ENCODE results near the gene CTNNA2.
"Not testable (repeated sequence)": the region's sequence is repeated elsewhere in the genome, so short reads cannot be mapped to it uniquely, and the experiment has no call there.

CTNNA2 gene

DNA sequence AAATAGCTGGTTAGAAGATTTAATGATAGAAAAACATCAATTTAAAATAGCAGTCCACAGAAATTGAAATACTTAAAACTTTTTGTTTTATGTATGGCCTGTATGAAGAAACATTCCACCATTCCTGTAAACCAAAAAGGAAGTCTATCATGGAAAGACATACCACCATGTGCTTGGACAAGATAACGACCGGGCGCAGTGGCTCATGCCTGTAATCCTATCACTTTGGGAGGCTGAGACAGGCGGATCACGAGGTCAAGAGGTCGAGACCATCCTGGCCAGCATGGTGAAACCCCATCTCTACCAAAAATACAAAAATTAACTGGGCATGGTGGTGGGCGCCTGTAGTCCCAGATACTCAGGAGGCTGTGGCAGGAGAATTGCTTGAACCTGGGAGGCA is 519.8 kb downstream of the CTNNA2 start:
- DNase-seq (ENCODE audit: low read depth) = not testable (repeated sequence)

DNA sequence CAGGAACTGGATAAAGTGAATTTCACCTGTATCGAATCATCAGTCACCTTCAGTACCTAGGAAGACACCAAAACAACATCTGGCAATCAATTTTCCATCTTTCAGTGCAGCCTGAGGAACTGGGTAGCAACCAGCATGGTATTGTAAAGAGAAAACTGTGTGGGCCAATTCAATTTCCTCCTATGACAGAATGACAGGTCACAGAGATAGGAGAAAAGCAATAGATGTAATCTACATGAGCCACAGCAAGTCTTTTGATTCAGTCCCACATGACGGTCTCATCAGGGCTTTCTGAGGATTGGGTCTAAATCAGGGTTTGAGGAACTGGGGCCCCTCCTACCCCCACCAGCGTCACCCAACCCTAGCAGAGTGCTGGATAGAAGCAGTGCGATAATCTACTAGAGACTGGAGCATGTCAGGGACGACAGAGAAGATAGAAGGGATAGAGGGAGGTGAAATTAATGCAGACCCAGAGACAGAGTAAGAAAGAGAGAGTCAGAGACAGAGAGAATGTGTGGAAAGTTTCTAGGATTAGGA is 523.0 kb downstream of the CTNNA2 start:
- no peak for DNase-seq (ENCODE audit: low read depth)

DNA sequence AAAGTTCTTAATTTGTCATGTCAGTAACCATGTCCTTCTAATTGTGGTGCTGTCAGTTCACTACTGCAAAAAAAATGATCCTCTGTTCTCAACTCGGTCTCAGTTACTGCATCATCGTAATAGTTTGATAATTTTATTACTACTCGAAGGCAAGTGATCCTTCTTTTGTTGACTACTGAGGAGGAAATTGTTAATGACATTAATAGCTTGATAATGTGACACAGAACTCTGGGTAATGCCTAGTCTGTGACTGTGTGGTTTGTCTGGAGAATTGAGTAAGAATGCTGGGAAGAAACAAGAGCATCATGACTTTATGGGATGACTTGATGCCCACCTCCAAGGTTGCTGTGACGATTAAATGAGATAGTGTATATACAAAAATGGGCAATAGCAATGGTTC is 524.5 kb downstream of the CTNNA2 start:
- no peak for DNase-seq (ENCODE audit: low read depth)

DNA sequence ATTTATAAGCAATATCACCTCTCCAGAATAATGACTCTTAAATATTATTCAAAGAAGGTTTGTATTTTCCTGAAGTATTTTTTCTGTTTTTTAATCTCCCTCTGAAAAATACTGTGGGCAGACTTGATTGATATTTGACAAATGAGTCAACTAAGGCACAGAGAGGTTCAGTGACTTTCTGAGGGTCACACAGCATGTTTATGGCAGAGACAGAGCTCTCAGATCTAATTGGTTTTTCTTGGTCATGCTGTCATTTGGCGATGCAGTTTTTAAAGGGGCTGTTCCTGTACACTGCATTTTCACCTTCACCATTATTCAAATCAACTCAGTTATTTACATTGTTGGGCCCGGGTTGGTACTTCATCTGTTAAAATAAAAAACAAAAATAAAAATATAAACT is 527.4 kb downstream of the CTNNA2 start:
- DNase-seq (ENCODE audit: low read depth) = no peak

DNA sequence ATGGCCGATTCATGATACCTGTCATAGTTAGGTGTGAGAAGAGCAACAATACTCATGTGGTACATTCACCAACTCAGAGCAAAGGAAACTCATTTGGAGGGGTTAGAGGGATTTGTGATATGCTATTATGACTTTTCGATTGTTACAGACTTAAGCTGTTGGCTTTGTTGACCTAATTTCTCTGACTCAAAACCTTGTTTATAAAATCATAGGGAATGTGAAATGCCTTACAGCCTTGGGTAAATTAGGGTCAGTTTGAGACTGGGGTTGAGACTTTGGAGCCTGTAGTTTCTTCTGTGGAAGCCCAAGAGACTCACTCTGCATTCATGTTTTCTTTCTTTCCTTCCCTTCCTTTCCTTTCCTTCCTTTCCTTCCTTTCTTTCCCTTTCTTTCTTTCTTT is 529.8 kb downstream of the CTNNA2 start:
- DNase-seq (ENCODE audit: low read depth) = no peak

DNA sequence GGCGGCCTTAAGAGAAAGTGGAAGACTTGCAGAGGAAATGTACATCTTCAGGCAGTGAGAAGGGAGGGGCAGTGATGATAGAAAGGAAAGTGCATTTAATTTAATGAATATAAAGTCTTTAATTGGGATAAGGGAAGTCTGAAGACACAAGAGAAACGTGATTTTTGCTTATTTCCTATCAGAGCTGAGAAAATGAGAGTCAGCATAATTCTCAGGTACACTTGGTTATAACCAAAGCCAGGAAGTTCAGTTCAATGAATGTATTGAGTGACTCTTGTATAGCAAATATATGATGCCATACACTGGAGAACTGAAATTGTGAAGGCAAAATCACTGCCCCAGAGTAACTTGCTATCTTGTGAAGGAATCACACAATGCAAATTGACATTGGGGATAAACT is 535.4 kb downstream of the CTNNA2 start:
- DNase-seq (ENCODE audit: low read depth) = no peak

DNA sequence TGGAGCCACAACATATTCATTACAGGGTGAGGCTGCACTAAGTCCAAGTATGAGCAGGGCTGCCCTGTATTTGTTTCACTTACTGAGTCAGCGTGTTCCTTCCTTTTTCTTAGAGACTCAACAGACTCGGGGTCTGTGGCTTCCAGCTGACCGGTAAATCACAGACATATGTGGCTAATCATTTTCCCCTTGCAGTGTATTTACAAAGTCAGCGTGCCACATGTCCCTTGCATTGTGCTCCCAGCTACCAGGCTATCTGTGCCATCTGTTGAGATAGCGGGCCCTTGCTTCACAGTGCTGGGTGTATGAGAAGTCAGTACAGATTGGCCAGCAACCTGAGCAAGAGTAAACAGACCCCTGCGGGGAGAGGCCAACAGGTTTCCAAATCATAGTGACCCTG is 537.4 kb downstream of the CTNNA2 start:
- no peak for DNase-seq (ENCODE audit: low read depth)

DNA sequence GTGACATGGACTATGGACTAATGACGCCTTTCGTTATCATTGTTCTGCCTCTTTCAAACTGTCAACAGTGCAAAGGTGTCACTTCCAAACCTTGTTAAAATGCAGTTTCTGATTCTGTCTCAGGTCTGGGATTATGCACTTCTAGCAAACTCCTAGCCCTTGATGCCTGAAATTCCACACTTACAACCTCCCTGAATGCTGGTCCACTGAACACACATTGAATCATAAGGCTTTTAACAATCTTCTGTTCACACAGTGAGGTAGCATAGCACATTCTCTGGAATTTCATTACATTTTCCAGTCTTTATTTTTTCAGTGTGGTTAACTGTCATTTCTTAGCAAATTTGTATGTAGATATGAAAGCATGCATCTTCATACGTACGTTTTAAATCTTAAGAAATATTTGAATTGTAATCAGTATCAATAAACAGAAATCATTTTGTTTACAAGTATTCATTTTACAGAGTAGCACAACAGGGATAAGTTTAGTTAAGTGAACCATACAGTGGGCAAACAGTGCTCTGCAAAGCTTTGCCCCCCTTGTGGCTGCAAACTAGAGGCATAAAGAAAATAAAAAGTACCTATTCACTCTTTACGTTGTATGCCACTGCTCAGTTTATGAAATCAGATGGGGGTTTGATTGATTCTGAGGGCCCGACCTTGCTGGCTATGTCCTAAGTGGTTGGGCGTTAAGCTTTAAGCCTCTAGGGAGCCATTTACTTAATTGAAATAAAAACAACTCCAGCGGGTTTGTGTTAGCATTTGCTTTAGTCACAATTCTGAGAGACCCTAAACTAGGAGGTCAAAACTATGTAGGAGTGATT is 540.9 kb downstream of the CTNNA2 start:
- no peak for DNase-seq (ENCODE audit: low read depth)

DNA sequence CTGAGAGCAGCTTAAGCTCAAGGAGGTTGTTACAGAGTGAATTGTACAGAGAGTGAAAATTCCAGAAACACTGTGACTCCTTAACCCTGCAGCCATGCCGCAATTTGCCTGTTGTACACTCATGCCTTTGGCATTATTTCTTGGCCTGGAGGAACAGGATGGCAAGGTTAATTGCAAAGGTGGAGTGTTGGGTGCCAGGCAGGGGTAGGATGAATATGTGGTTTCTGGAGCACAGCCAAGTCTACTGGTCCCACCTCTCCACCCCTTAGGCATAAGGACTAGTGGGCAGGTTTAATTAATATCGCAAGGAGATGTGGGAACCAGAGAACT is 541.5 kb downstream of the CTNNA2 start:
- DNase-seq (ENCODE audit: low read depth) = no peak

DNA sequence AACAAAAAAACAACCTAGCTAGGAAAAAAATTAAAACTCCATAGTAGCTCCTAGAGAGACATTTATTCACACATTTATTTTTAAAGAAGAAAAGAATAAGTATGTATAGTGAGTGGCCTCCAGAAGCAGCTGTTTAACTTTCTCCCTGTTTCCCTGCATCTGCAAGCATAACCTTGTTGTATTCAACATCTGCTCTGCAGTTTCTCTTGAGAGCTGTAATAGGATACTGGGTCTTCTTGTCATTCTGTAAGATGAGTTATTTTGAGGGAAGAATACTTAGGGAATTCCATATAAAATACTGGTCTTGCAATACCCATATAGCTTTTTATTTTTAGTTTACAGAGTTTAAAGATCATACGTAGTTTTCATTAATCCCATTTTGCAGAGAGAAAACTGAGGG is 545.1 kb downstream of the CTNNA2 start:
- DNase-seq (ENCODE audit: low read depth) = no peak

DNA sequence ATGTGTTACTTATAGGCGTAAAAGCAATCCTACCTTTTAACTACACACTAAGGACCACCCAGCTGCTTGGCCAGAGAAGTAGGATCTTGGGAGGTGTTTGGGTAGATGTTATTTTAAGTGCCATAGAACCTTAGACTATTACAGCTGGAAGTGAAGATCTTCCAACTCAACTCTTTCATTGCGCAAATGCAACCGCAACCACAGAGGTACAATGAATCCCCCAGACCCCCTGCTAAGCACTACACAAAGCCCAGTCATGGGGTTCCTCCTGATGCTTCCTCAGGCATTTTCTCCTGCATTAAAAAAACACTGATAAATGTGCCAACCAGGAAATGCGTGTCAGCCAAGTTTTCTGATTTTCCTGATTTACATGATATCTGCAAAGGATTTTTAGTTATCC is 545.7 kb downstream of the CTNNA2 start:
- DNase-seq (ENCODE audit: low read depth) = no peak

DNA sequence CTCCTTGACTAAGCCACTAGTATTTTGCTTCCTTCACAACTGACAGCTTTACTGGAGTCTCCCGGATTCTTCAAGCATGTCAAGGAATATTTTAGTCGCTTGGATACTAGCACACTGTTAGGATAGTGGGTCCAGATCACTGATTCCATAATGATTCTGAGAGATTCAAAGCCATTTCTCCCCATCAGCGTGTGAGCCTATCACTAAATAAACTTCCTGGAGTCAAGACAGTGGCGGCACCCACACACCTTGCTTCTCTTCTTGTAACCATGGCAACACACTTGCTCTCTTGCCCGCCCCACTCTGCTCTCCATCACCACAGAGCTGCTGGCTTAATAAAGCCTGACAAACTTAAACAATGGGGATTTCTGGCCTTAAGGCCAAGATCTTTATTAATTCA is 546.6 kb downstream of the CTNNA2 start:
- DNase-seq (ENCODE audit: low read depth) = no peak

DNA sequence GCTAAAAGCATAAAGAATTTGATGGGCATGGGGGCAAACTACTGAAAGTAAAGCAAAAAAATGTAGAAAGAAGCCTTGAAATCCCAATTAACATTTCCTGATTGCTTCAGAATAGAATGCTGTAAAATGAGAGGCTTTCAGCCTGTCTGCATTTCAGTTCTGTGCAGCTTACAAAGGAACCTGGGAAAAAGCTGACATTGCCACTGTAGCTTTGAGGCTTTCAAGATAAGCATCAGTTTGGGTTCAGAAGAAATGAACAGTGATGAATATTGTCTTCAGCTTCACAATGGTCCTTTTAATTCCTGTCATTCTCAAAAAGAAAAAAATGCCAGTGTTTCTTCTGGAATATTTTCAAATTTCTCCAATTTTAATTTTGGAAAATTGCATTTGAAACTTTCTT is 549.0 kb downstream of the CTNNA2 start:
- no peak for DNase-seq (ENCODE audit: low read depth)

DNA sequence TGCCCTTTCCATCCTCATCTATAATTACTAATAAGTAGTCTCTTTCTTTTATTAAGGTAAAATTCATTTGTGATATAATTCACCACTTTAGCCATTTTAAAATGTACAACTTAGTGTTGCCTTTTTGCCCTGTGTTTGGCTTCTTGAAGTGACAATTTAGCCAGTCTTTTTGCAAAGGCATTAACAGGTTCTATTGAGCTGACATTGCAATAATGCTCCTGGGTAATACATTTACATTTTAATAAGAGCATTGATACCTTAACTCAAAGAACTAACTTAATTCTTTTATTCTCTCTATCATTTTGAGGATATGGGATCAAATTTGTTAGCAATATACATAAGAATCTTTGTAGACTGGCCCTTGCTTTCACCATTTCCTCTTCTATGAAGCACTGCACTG is 549.4 kb downstream of the CTNNA2 start:
- no peak for DNase-seq (ENCODE audit: low read depth)

DNA sequence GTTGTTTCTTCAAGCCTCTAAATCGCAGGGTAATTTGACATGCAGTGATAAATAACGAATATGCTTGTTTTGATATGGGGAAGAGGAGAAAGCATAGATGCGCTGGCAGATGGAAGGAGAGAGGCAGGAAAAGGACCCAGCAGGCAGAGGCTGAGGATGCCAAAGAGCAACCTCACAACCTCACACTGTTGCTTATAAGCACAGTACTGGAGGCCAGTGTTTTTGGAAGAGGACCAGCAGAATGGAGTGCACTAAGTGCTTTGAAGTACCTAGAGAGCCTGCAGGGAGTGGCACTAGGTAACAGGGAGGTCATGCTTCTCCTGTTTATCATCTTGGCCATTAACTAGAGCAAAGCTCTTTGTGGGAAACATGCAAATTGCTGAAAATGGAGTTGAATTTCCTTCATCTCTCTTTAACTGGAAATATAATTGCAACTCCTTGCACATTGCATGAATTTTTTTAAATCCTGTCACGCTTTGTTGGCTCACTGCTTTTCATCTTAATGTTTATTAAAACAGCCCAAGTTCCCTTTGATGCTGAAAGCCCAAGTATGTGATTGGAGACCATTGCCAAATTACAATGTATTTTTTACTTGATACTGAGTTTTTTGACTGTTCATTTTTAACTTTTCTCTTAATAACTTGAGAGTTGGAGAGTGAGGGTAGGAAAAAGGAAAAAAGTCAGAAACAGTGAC is 555.3 kb downstream of the CTNNA2 start:
- no peak for DNase-seq (ENCODE audit: low read depth)

DNA sequence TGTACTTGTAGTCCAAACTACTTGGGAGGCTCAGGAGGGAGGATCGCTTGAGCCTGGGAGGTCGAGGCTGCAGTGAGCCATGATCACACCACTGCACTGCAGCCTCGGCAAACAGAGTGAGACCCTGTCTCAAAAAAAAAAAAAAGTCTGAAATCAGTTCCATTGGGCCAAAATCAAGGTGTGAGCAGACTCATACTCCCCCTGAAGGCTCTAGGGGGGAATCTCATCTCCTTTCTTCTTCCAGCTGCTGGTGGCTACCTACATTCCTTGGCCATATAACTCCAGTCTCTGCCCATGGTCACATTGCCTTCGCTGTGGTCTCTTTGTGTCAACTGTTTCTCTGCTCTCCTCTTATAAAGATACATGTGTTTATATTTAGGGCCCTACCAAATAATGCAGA is 557.7 kb downstream of the CTNNA2 start:
- no peak for DNase-seq (ENCODE audit: low read depth)

DNA sequence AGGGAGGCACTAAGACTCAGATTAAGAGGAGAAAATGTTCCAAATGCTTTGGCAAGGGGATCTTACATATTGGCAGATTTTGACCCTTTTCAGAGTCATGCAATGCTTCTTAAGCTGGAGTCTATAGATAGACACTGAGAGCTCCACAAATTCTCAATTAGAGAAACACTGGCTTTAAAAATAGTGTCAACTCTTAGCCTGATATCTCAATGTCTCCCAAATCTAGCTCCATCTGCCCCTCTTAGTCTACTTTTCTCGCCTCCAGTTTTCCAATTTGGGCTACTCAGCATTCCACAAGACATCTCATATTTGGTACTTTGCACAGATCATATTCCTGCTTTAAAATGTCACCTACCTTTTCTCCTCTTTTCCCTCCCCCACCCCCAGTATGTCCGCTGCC is 559.1 kb downstream of the CTNNA2 start:
- DNase-seq (ENCODE audit: low read depth) = no peak

DNA sequence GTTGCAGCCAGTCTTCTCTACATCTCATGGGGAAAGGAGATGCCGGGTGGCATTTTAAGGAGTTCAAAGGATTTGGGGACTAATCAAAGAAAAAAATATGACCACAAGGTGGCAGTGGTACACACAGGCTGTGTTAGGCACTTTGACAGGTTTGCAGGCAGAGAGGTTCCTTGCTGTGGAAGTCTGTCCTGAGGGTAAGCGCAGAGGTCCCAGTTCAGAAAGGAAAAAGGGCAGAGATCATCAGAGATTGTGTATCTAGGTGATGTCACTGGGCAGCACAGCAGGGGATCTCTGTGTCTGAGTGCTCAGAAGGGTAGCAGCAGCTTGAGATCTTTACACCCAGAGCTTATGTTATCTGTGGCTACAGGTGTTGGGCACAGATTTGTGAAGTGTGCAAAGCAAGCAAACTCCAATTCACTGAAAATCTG is 560.3 kb downstream of the CTNNA2 start:
- peak; percentile 1 for DNase-seq (ENCODE audit: low read depth)

DNA sequence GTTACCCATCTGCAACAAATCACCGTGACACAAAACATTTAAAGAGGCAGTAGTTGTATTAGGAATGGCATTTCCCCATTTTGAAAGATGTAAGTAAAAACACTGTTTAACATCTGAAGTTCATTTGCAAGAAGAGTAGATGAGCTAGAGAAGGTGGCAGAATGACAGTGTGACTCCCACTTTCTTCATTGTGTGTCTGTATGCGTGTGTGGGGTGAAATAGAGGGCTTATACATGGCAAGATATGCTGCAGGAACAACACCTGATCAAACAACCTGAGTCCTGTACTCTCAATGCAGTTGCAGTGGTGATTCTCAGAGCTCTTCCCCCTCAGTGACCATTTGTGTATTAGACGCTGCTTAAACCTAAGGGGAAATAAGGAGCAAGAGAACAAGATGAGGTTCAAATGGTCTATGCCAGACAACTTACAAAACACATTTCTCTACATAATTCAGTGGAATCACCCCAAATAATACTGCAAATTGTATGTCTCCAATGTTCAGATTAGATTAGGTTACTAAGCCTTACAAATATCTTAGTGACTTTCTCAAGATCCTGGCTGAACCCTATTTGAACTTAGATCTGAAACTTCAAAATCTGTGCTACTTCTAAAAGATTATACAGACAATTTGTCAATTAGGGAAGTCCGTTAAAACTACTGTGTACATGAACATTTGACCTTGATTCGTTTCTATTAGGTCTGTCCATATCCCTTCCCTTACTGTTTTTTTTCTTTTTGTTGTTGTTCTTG is 561.6 kb downstream of the CTNNA2 start:
- no peak for DNase-seq (ENCODE audit: low read depth)

DNA sequence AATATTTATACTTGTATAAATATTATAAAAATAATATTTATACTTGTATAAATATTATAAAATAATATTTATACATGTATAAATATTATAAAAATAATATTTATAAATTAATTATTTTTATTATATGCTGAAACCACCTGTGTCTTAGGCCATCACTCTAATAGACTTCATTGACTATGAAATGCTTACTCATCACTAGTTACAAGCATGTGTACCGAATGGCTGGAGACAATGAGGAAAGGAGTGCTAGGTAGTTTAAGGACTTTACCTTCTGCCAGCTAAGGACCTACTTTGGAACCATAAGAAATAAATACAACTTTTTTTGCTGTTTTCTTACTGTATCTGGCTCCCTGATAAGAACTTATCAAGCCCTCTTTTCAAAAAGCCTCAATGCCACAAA is 562.9 kb downstream of the CTNNA2 start:
- no peak for DNase-seq (ENCODE audit: low read depth)

DNA sequence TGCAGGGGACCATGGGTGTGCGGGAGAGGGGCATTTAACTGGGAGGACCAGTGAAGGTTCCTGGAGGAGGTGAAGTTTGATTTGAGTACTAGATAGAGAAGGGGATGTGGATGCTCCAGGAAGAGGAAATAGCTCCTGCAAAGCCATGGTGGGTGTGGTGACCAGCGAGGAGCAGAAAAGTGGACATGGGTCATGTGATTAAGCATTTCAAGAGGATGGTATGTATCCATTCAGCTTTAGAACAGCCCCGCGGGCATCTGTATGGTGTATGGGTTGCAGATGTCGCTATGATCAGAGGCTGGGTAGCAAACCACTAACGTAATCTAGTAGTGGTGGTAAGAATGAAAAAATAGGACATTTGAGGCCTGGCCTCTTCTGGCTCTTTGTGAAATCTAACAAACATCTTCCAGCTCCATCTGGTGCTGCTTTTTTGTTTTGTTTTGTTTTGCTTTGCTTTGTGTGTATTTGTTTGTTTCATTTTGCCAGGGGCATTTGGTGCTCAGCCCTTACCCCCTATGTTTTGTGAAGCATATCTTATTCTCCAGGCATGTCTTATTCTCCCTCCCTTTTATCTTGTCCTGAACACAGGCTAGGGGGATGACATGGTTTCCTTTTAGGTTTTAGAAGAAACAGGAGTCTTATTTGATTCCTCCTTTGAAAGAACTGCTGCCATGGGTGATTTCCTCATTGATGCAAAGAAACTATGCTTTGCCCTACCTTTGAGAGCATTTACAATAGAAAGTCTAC is 565.6 kb downstream of the CTNNA2 start:
- no peak for DNase-seq (ENCODE audit: low read depth)

DNA sequence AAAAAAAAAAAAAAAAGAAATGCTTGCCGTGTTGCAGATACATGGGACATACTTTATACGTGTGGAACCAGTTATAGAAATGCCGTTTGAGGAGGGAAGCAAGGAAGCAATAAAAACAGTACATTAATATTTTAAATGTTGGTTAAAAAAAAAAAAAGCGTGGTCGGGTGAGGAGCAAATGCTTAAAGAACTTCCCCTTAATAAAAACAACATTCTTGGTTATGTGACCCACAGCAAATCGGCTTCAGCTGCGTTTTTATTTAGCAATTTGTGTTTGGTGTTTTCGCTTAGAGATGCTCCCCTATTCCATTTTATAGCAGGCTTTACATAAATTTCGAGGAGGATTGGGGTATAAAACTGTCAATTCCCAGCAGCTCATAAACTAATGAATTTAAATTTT is 568.1 kb downstream of the CTNNA2 start:
- no peak for DNase-seq (ENCODE audit: low read depth)
